IMR-90 (cell line): ENCODE measurements around the gene GRPR. TPM values are rescaled to one million over a fixed set of nuclear protein-coding genes. Genes with fewer than 3 reads are reported as not detected.

Experiments
- ATAC-seq: fragments of 200-7000 bp; cut with Tn5 transposase; 2 replicates; pipeline ENCODE4 v1.9.1; 2020; ENCODE audit warnings: low read depth, mild to moderate bottlenecking, moderate library complexity
- BruUV-seq: library from RNA; stranded (reverse); fragments of 400-500 nt; replicated peaks from 2 replicates; lab custom pipeline; 2021; lab: Mats Ljungman, UMichigan
- CTCF ChIA-PET: fragments of 300-600 bp; formaldehyde crosslinking; extraction: SDS; loops from one replicate; lab custom pipeline; 2021; ENCODE audit warnings: antibody characterized with exemption; lab: Yijun Ruan, JAX
- POLR2A ChIA-PET: fragments of 300-600 bp; sonication (Branson Sonifier 250); formaldehyde crosslinking; loops from one replicate; lab custom pipeline; 2022; ENCODE audit warnings: antibody characterized with exemption; ENCODE audit not compliant: unreplicated experiment; lab: Charles Lee
- DNase-seq: peaks from one replicate; pipeline ENCODE4 v3.0.0; 2013
- H2AFZ ChIP-seq: replicated peaks from 2 replicates; pipeline ENCODE3; 2013; ENCODE audit warnings: low read length, mild to moderate bottlenecking; ENCODE audit not compliant: poor library complexity
- H2AK5ac ChIP-seq: 2 replicates; pipeline ENCODE4 v1.6.1; 2013; ENCODE audit warnings: low read depth, low read length, inconsistent platforms
- H2AK9ac ChIP-seq: replicated peaks from 2 replicates; pipeline ENCODE3; 2013; ENCODE audit warnings: mild to moderate bottlenecking, low read depth, low read length, moderate library complexity; ENCODE audit not compliant: poor library complexity
- H2BK120ac ChIP-seq: 2 replicates; pipeline ENCODE4 v1.6.1; 2013; ENCODE audit warnings: low read depth, low read length, inconsistent platforms
- H2BK15ac ChIP-seq: 3 replicates; pipeline ENCODE4 v1.6.1; 2013; ENCODE audit warnings: low read depth, low read length, inconsistent platforms
- H2BK20ac ChIP-seq: 2 replicates; pipeline ENCODE4 v1.6.1; 2013; ENCODE audit warnings: low read depth, mild to moderate bottlenecking, inconsistent platforms, low read length, moderate library complexity
- H2BK5ac ChIP-seq: 2 replicates; pipeline ENCODE4 v1.6.1; 2013; ENCODE audit warnings: mild to moderate bottlenecking, low read depth, low read length, inconsistent platforms; ENCODE audit not compliant: poor library complexity, severe bottlenecking
- H3K14ac ChIP-seq: replicated peaks from 2 replicates; pipeline ENCODE4 v1.6.1; 2013; ENCODE audit warnings: low read depth, low read length, inconsistent platforms
- H3K18ac ChIP-seq: 2 replicates; pipeline ENCODE4 v1.6.1; 2013; ENCODE audit warnings: low read depth, low read length, control low read depth
- H3K23ac ChIP-seq: 2 replicates; pipeline ENCODE4 v1.6.1; 2013; ENCODE audit warnings: low read depth, low read length, inconsistent platforms
- H3K27ac ChIP-seq: 2 replicates; pipeline ENCODE4 v1.5.1; 2013; ENCODE audit warnings: mild to moderate bottlenecking, control low read depth, low read length; ENCODE audit not compliant: insufficient read depth
- H3K27me3 ChIP-seq: 2 replicates; pipeline ENCODE4 v1.6.1; 2013; ENCODE audit warnings: low read length; ENCODE audit not compliant: control insufficient read depth, insufficient read depth
- H3K36me3 ChIP-seq: 2 replicates; pipeline ENCODE4 v1.6.1; 2013; ENCODE audit warnings: low read length, mixed read lengths; ENCODE audit not compliant: control insufficient read depth, insufficient read depth
- H3K4ac ChIP-seq: 2 replicates; pipeline ENCODE4 v1.6.1; 2013; ENCODE audit warnings: low read depth, low read length, inconsistent platforms
- H3K4me1 ChIP-seq: 2 replicates; pipeline ENCODE4 v1.6.1; 2013; ENCODE audit warnings: low read length, mixed read lengths; ENCODE audit not compliant: control insufficient read depth, insufficient read depth
- H3K4me2 ChIP-seq: 2 replicates; pipeline ENCODE4 v1.6.1; 2013; ENCODE audit warnings: low read depth, mild to moderate bottlenecking, control low read depth, low read length, moderate library complexity
- H3K4me3 ChIP-seq: 2 replicates; pipeline ENCODE4 v1.5.1; 2013; ENCODE audit warnings: low read depth, mild to moderate bottlenecking, control low read depth, low read length, moderate library complexity; ENCODE audit not compliant: insufficient read depth
- H3K56ac ChIP-seq: 2 replicates; pipeline ENCODE4 v1.6.1; 2013; ENCODE audit warnings: low read length, inconsistent platforms; ENCODE audit not compliant: insufficient read depth; ENCODE audit errors: extremely low read depth
- H3K79me1 ChIP-seq, 2 experiments: 2 replicates each; pipeline ENCODE4 v1.6.1; 2013; ENCODE audit warnings: low read length in 2 of 2, inconsistent platforms in 1 of 2, low read depth in 1 of 2
- H3K9ac ChIP-seq: 2 replicates; pipeline ENCODE4 v1.6.1; 2013; ENCODE audit warnings: low read depth, low read length, control low read depth
- H3K9me1 ChIP-seq: 2 replicates; pipeline ENCODE4 v1.6.1; 2013; ENCODE audit warnings: low read length, inconsistent platforms; ENCODE audit not compliant: insufficient read depth
- H3K9me3 ChIP-seq: 2 replicates; pipeline ENCODE4 v1.6.1; 2013; ENCODE audit warnings: low read length; ENCODE audit not compliant: control insufficient read depth, insufficient read depth
- H4K20me1 ChIP-seq: 2 replicates; pipeline ENCODE4 v1.6.1; 2013; ENCODE audit warnings: low read length, inconsistent platforms; ENCODE audit not compliant: insufficient read depth
- H4K5ac ChIP-seq: 2 replicates; pipeline ENCODE4 v1.6.1; 2013; ENCODE audit warnings: mild to moderate bottlenecking, low read depth, low read length, control low read depth
- H4K8ac ChIP-seq, 2 experiments: 2 replicates each; pipeline ENCODE4 v1.6.1; 2013; ENCODE audit warnings: low read depth in 2 of 2, low read length in 2 of 2, control low read depth in 1 of 2, inconsistent platforms in 1 of 2
- H4K91ac ChIP-seq: 2 replicates; pipeline ENCODE4 v1.6.1; 2013; ENCODE audit warnings: low read depth, low read length, inconsistent platforms; ENCODE audit not compliant: insufficient read depth
- BHLHE40 ChIP-seq: fragments of 150-350 bp; IDR thresholded peaks from 2 replicates; pipeline ENCODE4 v1.6.1; 2016; ENCODE audit warnings: mild to moderate bottlenecking, low read depth, low read length
- CEBPB ChIP-seq: IDR thresholded peaks from 2 replicates; pipeline ENCODE4 v1.6.1; 2012; ENCODE audit warnings: low read depth, low read length, improper control_type of control experiment
- CHD1 ChIP-seq: IDR thresholded peaks from 2 replicates; pipeline ENCODE4 v1.6.1; 2012; ENCODE audit warnings: low read depth, low read length, improper control_type of control experiment
- FOS ChIP-seq: fragments of 150-350 bp; IDR thresholded peaks from 2 replicates; pipeline ENCODE4 v1.6.1; 2016; ENCODE audit warnings: low read depth, low read length
- MAFK ChIP-seq: IDR thresholded peaks from 2 replicates; pipeline ENCODE4 v1.6.1; 2012; ENCODE audit warnings: low read depth, low read length, improper control_type of control experiment
- MAZ ChIP-seq: IDR thresholded peaks from 2 replicates; pipeline ENCODE4 v1.6.1; 2012; ENCODE audit warnings: low read depth, mild to moderate bottlenecking, low read length, improper control_type of control experiment, moderate library complexity, borderline replicate concordance
- MXI1 ChIP-seq: IDR thresholded peaks from 2 replicates; pipeline ENCODE4 v1.6.1; 2012; ENCODE audit warnings: low read depth, mild to moderate bottlenecking, low read length, moderate library complexity, borderline replicate concordance
- POLR2A ChIP-seq: IDR thresholded peaks from 2 replicates; pipeline ENCODE4 v1.6.1; 2012; ENCODE audit warnings: mild to moderate bottlenecking, low read depth, low read length
- RAD21 ChIP-seq: IDR thresholded peaks from 2 replicates; pipeline ENCODE4 v1.6.1; 2012; ENCODE audit warnings: low read length, improper control_type of control experiment
- RCOR1 ChIP-seq: IDR thresholded peaks from 2 replicates; pipeline ENCODE4 v1.6.1; 2012; ENCODE audit warnings: mild to moderate bottlenecking, low read length, improper control_type of control experiment; ENCODE audit not compliant: insufficient replicate concordance
- RFX5 ChIP-seq: IDR thresholded peaks from 2 replicates; pipeline ENCODE4 v1.8.0; 2012; ENCODE audit warnings: low read depth, mild to moderate bottlenecking, low read length, moderate library complexity
- SMC3 ChIP-seq: fragments of 150-350 bp; IDR thresholded peaks from 2 replicates; pipeline ENCODE4 v1.6.1; 2016; ENCODE audit warnings: low read depth, mild to moderate bottlenecking, antibody characterized with exemption, low read length, moderate library complexity
- WGBS, 2 experiments: methylation state at CpG; one replicate each; pipeline versions ENCODE4 v1.1.5 to v1.1.7; 2013; ENCODE audit warnings: missing lambda C conversion rate in 2 of 2; ENCODE audit not compliant: insufficient read length in 1 of 2; ENCODE audit errors: extremely low coverage in 2 of 2; 5-methylcytosine and 5-hydroxymethylcytosine counted together
- dilution Hi-C: fragments of 300-500 bp; cut with HindIII; formaldehyde crosslinking; loops from one replicate; pipeline ENCODE4 v1.14.3; 2018; ENCODE audit warnings: low sequenced_read_pairs; ENCODE audit not compliant: unreplicated experiment
- in situ Hi-C: fragments of 300-500 bp; cut with MboI; formaldehyde crosslinking; loops from 3 replicates; pipeline ENCODE4 v1.14.3; 2019; ENCODE audit warnings: low sequenced_read_pairs, inconsistent platforms, mixed read lengths
- intact Hi-C: fragments of 100-400 bp; cut with micrococcal nuclease; formaldehyde crosslinking; loops from 2 replicates; pipeline ENCODE4 v1.10.0; 2022
- polyA plus RNA-seq, 3 experiments: library from polyadenylated mRNA; depleted of rRNA; stranded (reverse); fragments of >200 nt; gene quantifications; 2 replicates each; pipeline ENCODE4 v1.2.3, GENCODE V29; 2012; ENCODE audit warnings: low replicate concordance in 1 of 3
- total RNA-seq: library from RNA; depleted of rRNA; stranded (reverse); fragments of >200 nt; gene quantifications from 2 replicates; pipeline ENCODE4 v1.2.3, GENCODE V29; 2012
- TF ChIP-seq, protein P1 (sequence below): fragments of 150-350 bp; IDR thresholded peaks from 2 replicates; pipeline ENCODE4 v1.6.1; 2016; ENCODE audit warnings: low read depth, mild to moderate bottlenecking, low read length, moderate library complexity, borderline replicate concordance
- TF ChIP-seq, protein P2 (sequence below): conservative IDR thresholded peaks from 2 replicates; pipeline ENCODE4 v1.5.1; 2012; ENCODE audit warnings: mild to moderate bottlenecking, low read depth, low read length, improper control_type of control experiment

GRPR gene
- total and polyA plus RNA-seq, 2 of the 4 experiments (the other 2 are of a cell fraction) = 9.2 to 13.6 TPM

DNA sequence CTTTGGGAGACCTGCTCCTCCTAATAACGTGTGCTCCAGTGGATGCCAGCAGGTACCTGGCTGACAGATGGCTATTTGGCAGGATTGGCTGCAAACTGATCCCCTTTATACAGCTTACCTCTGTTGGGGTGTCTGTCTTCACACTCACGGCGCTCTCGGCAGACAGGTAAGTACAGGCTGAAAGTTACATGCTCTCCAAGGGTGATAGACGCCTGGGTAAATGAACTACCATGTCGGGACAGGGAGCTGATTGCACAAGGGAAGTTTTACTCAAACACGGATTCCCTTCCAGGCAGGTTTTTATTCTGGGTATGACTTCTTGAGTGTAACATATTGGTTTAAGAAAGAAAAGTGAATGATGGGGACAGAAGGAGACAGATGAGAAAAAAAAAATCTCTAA, 836 bp downstream of the GRPR start:
- Histone ChIP-seq H3K27ac (no peak overlapping the region), H3K23ac (no peak overlapping the region), H2BK5ac (peak overlapping the region; percentile 5), H4K5ac (no peak overlapping the region), H3K36me3 (no peaks in the 10 kb centered on the region), H3K56ac (no peak overlapping the region), H2BK120ac (peak overlapping the region; percentile 59), H2BK15ac (no peak overlapping the region), H2AK5ac (peak overlapping the region; percentile 39), H3K14ac (0 out of 2 replicates have a peak overlapping the region, but pooled peaks have one; percentile 58), H3K4me2 (no peak overlapping the region), H2AFZ (peak overlapping the region; percentile 61), H4K20me1 (no peaks in the 10 kb centered on the region), H3K9me1 (no peaks in the 10 kb centered on the region), H2BK20ac (peak overlapping the region; percentile 43), H3K18ac (no peak overlapping the region), H3K9me3 (peaks cover 2% of the 10 kb centered on the region; the same call in 1 of the 2 replicates), H4K91ac (peak overlapping the region; percentile 37; the same call in 1 of the 2 replicates), H3K4me1 (peaks cover 2% of the 10 kb centered on the region; the same call in 1 of the 2 replicates), H3K4ac (peak overlapping the region; percentile 76), H3K79me1 (peaks cover 0 to 17% of the 10 kb centered on the region in 2 experiments; a peak in 2 of 4 replicates), H4K8ac (peak overlapping the region in 1 of 2 experiments; percentile 37; a peak in 1 of 4 replicates), H3K9ac (no peak overlapping the region), H3K4me3 (no peak overlapping the region; the same call in 1 of the 2 replicates), H2AK9ac (no peak overlapping the region), H3K27me3 (no peaks in the 10 kb centered on the region; the same call in 1 of the 2 replicates)
- POLR2A ChIA-PET = no interaction called here
- intact Hi-C loops = loop anchor here (5.0 to 10.0 kb wide), 2 partner anchors 181 to 192 kb away; no protein-coding TSS in a partner anchor
- WGBS, 2 experiments = 80% methylated on average over 1 of the region's 7 CpGs; no CpG with 5 or more reads in 1 of the 2 experiments
- no peak for ATAC-seq
- BruUV-seq = no TSS peak
- no peak for TF ChIP-seq MAZ
- TF ChIP-seq, protein P1, sequence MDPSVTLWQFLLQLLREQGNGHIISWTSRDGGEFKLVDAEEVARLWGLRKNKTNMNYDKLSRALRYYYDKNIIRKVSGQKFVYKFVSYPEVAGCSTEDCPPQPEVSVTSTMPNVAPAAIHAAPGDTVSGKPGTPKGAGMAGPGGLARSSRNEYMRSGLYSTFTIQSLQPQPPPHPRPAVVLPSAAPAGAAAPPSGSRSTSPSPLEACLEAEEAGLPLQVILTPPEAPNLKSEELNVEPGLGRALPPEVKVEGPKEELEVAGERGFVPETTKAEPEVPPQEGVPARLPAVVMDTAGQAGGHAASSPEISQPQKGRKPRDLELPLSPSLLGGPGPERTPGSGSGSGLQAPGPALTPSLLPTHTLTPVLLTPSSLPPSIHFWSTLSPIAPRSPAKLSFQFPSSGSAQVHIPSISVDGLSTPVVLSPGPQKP = no peak
- no peak for TF ChIP-seq RCOR1
- TF ChIP-seq POLR2A = no peak
- no peak for TF ChIP-seq MXI1
- no peak for TF ChIP-seq MAFK
- TF ChIP-seq FOS = no peak
- TF ChIP-seq, protein P2, sequence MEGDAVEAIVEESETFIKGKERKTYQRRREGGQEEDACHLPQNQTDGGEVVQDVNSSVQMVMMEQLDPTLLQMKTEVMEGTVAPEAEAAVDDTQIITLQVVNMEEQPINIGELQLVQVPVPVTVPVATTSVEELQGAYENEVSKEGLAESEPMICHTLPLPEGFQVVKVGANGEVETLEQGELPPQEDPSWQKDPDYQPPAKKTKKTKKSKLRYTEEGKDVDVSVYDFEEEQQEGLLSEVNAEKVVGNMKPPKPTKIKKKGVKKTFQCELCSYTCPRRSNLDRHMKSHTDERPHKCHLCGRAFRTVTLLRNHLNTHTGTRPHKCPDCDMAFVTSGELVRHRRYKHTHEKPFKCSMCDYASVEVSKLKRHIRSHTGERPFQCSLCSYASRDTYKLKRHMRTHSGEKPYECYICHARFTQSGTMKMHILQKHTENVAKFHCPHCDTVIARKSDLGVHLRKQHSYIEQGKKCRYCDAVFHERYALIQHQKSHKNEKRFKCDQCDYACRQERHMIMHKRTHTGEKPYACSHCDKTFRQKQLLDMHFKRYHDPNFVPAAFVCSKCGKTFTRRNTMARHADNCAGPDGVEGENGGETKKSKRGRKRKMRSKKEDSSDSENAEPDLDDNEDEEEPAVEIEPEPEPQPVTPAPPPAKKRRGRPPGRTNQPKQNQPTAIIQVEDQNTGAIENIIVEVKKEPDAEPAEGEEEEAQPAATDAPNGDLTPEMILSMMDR = no peak
- TF ChIP-seq CEBPB = no peak
- TF ChIP-seq RAD21 = no peak
- no peak for TF ChIP-seq BHLHE40
- no peak for TF ChIP-seq CHD1
- TF ChIP-seq RFX5 = no peak
- no peak for TF ChIP-seq SMC3
- CTCF ChIA-PET = interaction anchor here (1.7 kb wide), 1 partner anchor 14 kb away, joined by 6 read pairs; no protein-coding TSS in a partner anchor
- in situ Hi-C loops = loop anchor here (10.0 kb wide), 2 partner anchors 311 to 541 kb away; no protein-coding TSS in a partner anchor
- no peak for DNase-seq
- dilution Hi-C loops = no loop called here
